HG03558 (cell line): ENCODE measurements around the gene SUV39H2.
"Not testable (repeated sequence)": the region's sequence is repeated elsewhere in the genome, so short reads cannot be mapped to it uniquely, and the experiment has no call there.

Experiments used
- ATAC-seq: cut with Tn5 transposase; IDR thresholded peaks from one replicate; pipeline ENCODE4 v1.9.1; 2021; ENCODE audit warnings: moderate number of reproducible peaks; ENCODE audit not compliant: unreplicated experiment; ENCODE audit errors: extremely low read depth

The SUV39H2 gene

DNA sequence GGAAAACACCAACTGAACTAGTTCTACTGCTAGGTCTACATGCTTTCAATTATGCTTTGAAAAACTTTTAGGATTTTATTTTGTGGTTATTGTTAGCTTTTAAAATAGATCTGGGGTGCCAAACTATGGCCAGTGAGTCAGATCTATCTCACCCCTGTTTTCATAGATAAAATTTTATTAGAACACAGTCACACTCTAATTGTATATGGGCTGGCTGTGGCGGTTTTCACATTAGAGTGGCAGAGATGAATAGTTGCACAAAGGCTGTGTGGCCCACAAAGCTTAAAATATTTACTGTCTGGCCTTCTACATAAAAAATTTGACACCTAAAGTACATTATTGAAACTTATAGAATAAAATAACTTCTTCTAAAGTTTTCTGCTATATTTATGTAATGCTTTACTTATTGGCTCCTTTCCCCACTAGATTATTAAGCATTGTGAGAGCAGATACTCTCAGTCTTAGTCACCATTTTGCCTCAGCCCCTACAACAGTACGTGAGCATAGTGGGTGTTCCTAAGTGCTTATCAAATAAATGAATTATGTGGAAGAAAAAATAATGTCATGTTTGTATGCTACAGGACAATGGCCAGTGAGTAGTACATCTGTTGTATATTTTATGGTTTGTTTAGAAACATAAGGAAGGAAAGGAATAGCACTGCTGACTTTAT, 5.4 kb upstream of the SUV39H2 start:
- no peak for ATAC-seq

DNA sequence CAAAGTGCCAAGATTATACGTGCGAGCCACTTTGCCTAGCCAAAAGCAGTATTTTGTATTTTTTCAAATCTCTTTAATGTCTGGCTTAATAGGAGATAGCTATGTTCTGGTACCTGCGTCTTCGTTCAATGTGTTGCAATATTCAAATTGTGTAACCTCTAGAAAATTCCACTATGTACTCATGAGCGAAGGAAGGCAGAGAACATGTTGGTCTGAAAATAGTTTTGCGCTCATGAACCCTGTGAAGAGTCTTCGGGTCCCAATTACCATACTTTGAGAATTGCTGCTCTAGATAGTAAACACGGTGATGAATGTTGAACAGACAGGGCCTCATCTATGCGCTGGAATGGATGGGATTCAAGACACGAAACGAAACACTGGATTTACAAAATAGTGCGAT, 2.7 kb upstream of the SUV39H2 start:
- no peak for ATAC-seq

DNA sequence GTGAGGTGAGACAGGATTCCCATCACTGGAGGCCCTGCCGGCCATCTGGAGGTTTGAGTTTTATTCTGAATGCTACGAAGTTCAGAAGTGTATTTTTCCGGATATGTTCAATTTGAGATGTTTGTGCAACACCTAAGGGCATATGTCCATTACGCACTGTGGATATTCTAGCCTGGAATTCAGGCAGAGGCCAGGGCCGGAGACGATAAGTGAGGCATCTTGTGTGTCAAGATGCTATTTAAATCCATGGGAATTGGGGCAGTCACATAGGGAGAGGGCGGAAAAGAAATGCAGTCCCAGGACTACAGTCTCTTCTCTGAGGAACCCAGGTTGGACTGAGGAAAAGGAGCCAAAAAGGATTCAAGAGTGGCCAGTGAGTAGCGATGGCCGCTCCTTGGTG, 1.9 kb upstream of the SUV39H2 start:
- no peak for ATAC-seq

DNA sequence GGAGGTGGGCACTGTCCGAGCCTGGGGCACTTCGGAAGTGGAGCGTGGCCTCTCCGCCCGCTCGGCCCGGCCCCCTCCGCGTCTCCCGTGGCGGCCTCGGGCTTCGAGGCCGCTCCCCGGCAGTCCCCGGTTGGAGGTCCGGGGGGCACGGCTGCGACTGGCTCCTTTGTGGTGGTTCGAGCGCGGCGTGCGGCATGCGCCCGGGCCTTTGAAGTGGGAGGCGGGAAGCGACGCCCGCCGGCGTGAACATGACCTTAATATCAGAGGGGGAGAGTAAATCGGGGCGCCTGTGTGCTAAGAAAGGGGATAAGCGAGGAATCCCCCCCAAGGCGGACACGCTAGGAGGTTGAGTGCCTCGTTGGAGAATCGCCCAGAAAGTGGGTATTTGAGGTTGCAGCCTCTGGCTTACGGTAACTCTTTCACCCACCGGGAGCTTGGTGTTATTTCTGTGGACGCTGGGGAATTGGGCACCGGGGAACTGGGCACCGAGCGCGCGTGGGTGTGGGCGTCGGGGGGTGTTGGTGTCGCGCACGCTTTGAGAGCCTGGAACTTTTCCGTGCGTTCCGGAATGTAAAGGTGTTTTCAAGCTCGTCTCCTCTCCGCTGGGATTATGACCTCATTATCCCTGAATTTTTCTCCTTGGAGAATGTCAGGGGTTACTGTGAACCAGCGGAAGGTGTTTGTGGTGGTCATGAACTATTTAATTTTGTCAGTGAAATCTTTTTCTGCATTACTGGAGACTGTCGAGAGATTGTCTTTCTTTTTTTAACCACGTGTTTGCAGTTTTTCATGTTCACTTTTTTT, 660 bp downstream of the SUV39H2 start:
- no peak for ATAC-seq

DNA sequence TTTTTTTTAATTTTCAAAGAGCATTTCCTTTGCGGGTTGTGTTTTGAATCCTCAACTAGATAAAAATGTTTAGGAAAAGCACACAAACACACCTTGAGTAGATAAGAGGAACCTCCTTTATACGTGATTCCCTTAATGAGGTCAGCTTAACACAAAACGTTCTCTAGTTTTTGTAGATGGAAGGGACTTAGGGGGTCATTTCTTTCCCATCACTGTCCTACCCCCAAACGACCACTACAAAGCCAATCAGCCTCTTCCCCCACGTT, 1.2 kb downstream of the SUV39H2 start:
- no peak for ATAC-seq

DNA sequence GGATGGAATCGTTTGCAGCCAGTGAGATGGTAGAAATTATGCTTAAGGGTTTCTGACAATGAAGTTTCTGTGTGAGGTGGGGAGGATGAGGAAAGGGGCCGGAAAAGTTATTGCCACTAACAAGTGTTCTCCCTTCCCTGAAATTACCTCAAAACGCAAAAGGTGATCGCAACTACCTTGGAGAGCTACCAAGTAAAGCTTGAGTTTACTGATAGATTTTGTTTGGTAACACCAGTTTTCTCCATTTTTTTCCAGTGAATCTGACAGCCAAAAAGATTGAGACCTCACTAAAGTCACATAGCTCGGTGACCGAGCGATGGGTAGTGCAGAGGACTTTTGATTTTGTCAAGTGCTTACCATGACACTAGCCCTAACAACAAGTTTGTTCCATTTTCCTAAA, 1.6 kb downstream of the SUV39H2 start:
- ATAC-seq = no peak

DNA sequence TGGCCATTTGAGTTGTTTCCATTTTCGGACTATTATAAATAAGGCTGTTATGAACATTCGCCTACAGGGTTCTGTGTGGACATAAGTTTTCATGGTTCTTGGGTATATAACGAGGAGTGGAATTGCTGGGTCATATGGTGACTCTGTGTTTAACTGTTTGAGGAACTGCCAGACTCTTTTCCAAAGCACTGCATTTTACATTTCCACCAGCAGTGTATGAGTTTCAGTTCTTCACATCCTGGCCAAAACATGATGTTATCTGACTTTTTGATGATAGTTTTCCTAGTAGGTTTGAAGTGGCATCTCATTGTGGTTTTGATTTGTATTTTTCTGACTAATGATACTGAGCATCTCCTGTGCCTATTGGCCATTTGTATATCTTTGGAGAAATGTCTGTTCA, 5.4 kb downstream of the SUV39H2 start:
- ATAC-seq = no peak

DNA sequence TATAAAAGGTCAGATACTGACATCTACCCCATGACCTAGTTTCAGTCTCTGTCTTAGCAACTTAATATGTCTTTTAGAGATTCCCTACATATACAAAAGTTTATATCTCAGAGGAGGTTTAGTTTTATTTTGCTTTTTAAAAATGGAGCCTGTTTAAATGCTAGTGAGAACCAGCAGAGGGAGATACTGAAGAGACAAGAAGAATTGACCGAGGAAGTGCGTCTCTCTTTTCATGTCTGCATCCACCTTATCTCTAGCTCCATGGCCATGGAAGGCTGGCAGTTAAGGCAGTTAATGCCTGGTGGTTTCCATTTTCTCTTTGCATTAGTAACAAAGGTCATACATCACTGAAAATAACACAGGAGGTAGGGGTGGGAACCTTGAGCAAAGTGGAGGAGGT, 10.7 kb downstream of the SUV39H2 start:
- ATAC-seq = no peak

DNA sequence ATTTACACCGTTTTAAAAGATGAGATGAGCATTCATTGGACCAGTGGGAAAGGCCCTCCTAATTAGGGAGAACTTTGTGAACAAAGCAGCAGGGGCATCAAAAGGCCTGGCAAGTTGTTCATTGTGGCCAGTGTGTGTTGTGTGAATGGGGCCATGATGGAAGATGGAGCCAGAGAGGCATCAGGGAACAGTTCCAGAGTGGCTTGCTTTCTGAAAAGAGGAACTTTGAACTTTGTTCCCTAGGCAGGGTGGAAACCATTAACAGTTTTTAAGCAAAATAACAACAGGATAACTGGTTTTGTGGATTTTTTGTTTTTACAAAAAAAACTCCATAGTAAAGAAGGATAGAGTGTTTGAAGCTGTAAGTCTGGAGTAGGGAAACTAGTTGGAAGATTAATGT, 12.5 kb downstream of the SUV39H2 start:
- ATAC-seq = no peak

DNA sequence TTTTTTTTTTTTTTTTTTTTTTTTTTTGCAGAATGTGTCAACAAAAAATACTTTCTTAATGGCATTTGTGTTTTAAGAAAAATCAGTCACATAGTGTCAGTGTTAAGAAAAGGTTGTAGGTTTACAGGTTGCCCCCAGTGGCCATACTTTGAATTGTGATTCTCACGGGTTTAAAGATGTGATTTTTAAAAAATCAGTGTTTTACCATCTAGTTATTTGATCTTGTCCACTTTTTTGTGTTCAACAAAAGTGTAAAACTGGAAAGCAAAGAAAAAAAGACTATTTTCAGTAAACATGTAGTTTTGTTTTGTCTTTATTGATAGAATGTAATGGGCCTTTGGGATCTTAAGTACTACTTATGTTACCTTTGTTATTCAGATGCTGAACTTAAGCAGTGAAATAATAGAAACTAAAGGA, 25.7 kb downstream of the SUV39H2 start:
- ATAC-seq = no peak

DNA sequence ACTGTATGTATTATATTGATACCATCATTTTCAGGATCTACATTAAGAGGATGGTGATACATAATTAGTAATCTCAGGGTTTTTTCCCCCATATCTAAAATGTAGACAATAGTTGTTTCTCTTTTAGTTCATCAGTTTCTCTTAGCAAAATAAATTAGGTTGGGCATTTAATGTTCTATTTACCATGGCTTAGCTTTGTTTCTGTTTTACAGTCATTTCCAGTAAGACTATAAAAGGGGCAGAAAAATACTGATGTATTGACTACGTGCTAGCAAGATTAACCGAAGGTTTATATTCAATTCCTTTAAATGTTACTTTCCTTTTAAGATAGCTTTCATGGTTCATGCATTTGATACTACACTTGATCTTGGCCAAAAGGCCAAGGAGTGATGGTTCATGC, 26.2 kb downstream of the SUV39H2 start:
- ATAC-seq = no peak

DNA sequence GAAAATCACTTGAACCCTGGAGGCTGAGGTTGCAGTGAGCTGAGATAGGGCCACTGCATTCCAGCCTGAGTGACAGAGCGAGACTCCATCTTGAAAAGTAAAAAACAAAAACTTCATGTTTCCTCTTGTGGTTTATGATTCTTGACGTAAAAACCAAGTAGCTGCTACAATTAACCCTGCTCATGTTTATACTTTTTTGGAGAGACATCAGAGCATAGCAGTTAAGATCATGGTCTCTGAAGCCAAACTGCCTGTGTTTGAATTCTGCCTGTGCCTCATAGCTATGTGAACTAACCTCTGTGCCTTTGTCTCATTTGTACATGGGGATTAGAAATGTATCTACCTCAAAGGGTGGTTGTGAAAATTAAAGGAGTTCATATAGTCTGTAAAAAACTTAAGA, 27.2 kb downstream of the SUV39H2 start:
- no peak for ATAC-seq

DNA sequence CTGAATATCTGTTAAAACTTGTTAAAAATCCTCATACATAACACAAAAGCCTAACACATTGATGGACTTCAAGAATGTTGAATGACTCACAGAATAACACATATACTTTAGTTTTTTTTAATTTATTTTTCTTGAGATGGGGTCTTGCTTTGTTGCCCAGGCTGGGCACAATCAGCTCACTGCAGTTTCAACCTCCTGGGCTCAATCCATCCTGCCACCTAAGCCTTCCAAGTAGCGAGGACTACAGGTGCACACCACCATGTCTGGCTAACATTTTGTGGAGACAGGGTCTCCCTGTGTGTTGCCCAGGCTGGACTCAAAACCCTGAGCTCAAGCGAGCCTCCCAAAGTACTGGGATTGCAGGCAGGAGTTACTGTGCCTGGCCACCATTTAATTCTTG, 28.1 kb downstream of the SUV39H2 start:
- ATAC-seq = no peak

DNA sequence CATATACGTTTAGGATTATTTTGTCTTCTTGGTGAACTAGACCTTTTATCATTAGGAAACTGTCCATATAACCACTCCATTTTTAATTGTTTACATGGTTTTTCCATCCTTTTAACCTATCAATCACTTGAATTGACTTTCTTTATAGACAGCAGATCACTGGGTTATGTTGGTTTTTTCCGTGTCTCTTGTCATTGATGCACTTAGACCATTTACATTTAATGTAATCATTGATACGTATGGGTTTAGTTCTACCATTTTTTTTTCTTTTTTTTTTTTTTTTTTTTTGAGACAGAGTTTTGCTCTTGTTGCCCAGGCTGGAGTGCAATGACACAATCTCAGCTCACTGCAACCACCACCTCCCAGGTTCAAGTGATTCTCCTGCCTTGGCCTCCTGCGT, 28.9 kb downstream of the SUV39H2 start:
- not testable (repeated sequence) for ATAC-seq

DNA sequence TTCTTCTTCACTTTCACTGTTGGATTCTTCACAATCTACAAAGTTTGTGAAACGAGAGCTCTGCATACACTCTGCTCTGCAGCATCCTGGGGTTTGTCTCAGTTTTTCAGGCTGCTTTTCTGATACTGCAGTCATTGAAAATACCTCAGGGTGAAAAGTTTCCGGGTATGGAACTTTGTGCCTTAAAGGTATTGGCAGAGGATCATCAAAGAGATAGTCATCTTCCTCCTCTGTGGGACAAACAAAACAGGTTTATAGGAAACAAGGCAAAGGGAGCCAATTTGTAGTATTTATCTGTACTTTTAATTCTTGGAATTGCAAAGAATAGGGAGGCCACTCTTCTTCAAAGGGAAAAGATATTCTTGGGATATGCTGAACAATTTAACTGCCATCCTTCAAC, 30.4 kb downstream of the SUV39H2 start:
- no peak for ATAC-seq

DNA sequence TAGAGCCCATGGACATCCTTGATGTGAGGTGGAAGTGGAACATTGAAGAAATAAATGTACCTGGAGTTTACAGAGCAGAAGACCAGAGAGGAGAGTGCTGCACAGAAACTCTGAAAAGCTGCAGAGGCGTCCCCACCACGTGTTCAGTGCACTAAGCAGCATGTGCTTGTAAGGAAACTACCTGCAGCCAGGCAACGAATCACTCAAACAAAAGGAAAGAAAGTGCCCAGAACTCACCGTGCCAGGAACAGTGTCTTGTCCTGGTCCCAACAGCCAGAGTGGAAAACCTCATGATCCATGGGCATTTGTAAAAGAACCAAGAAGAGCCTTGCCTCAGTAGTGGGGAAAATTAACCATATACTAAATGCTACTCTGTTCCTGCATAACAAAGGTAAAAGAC, 32.3 kb downstream of the SUV39H2 start:
- no peak for ATAC-seq

DNA sequence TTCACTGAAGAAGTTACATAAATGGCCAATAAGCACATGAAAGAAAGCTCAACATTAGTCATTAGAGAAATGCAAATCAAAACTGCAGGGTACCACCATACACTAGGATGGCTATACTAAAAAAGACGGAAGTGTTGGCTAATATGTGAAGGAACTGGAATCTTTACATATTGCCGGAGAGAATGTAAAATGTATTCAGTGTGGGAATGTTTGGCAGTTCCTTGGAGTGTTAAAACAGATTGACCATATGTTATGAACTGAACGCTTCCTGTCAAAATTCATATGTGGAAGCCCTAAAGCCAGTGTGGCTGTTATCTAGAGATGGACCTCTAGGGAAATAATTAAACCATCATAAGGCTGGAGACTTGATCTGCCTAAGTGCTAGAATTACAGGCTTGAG, 33.1 kb downstream of the SUV39H2 start:
- no peak for ATAC-seq

DNA sequence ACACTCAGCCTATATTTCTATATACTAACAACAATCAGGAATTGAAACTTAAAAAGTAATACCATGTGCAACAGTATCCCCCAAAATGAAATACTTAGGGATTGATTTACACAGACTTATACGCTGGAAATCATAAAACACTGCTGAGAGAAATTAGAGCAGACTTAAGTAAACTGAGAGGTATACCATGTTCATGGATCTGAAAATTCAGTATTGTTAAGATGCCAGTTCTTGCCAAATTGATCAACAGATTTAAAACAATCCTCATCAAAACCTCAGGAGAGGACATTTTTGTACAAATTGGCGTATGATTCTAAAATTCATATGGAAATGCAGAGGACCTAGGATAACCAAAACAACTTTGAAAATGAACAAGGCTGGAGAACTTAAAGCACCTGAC, 37.9 kb downstream of the SUV39H2 start:
- ATAC-seq = no peak

DNA sequence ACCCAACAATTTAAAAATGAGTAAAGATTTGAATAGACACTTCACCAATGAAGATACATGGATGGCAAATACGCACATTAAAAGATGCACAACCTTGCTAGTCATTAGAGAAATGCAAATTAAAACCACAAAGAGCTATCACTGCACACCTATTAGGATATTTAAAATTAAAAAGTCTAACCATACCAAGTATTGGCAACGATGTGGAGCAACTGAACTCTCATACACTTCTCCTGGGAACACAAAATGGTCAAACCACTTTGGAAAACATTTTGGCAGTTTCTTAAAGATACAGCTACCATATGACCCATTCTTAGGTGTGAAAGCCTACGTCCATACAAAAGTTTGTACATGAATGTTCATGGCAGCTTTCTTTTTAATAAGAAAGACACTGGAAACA, 39.2 kb downstream of the SUV39H2 start:
- no peak for ATAC-seq

DNA sequence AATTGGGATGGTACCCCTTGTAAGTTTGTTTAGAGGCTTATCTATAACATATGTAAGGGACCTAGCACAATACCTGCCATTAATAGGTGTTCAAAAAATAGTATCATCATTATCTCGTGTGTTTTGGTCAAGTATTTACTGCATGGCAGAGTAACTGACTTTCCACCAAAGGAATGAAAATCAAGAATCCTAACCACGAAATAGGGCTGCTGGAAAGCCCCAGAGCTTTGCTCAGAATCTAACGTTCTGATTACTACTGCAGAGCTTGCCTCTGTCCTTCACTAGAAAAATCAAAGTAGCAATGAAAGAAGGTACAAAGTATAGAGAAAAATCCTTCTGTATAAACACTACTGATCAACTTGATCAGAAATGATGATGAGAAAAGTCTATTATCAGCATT, 40.3 kb downstream of the SUV39H2 start:
- no peak for ATAC-seq

DNA sequence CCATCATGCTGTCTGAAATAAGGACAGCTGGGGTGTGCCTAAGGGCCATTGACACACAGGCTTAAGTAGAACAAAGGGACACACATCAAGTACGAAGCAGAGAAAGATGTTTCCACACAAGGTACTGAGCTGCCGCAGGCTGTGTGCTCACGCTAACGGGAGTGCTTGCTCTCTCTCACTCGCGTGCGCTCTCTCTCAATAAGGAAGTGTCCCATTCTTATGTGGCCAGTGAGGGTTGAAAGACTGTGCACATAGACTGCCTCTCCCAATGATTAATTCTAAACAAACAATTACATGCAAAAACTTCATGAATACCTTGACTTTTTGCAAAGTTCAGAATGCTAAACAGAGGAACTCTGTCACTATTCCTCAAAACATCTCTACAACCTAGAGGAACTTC, 45.3 kb downstream of the SUV39H2 start:
- no peak for ATAC-seq

DNA sequence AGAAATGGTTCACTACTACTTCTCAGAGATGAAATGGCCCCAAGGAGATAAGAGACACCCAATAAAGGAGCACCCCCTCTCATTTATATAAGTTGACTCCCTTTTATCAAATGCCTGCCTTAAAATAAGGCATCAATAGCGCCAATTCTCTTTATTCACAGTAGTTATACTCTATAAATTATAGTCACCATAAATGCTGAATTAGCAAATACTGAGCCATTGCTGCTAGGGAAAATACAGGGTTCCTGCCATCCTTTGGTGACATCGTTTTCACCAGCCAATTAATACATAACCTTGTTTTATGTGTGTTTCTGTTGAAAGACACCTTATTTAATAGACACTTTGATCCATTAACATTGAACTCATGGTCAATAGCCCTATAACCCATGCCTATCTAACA, 46.6 kb downstream of the SUV39H2 start:
- ATAC-seq = no peak
